Right renal cortex interstitium (tissue), 3 donors: ENCODE data around the gene CABP1. TPM values are rescaled to one million over a fixed set of nuclear protein-coding genes. Genes with fewer than 3 reads are reported as not detected.

ENCODE experiments used
- DNase-seq, 3 donors: peaks; one replicate each; pipeline ENCODE4 v3.0.0-alpha.2; 2013; ENCODE audit warnings: low read depth in 3 of 3, low spot score in 2 of 3
- polyA plus RNA-seq, 3 donors: library from polyadenylated mRNA; unstranded; fragments of 120-200 nt; gene quantifications; one replicate each; pipeline ENCODE4 v1.2.1, GENCODE V29; 2013; ENCODE audit not compliant: insufficient read length in 3 of 3

The CABP1 gene
- polyA plus RNA-seq, 3 donors: 5.6 to 6.4 (median 5.8) TPM

- no peak for DNase-seq
These were observed 49.1 kb downstream of the CABP1 start for GRCh38 chr12:120689397-120690082.

GRCh38 chr12:120690083-120690450, 49.6 kb downstream of the CABP1 start:
- DNase-seq: no peak

GRCh38 chr12:120690978-120691377, 50.6 kb downstream of the CABP1 start:
- no peak for DNase-seq

- no peak for DNase-seq
These were observed 52.2 kb downstream of the CABP1 start for GRCh38 chr12:120692524-120693033.

GRCh38 chr12:120693848-120694247, 53.4 kb downstream of the CABP1 start:
- no peak for DNase-seq

GRCh38 chr12:120696626-120697025, 56.2 kb downstream of the CABP1 start:
- DNase-seq: no peak

GRCh38 chr12:120697344-120697743, 56.9 kb downstream of the CABP1 start:
- no peak for DNase-seq

- DNase-seq: no peak
These were observed 58.2 kb downstream of the CABP1 start for GRCh38 chr12:120698665-120699064.

GRCh38 chr12:120699553-120699952, 59.1 kb downstream of the CABP1 start:
- no peak for DNase-seq

GRCh38 chr12:120700886-120701285, 60.5 kb downstream of the CABP1 start:
- no peak for DNase-seq

GRCh38 chr12:120702637-120703036, 62.2 kb downstream of the CABP1 start:
- DNase-seq: no peak

GRCh38 chr12:120703311-120703942, 63.0 kb downstream of the CABP1 start:
- no peak for DNase-seq

GRCh38 chr12:120705618-120706017, 65.2 kb downstream of the CABP1 start:
- DNase-seq: no peak

- no peak for DNase-seq
These were observed 65.6 kb downstream of the CABP1 start for GRCh38 chr12:120706029-120706428.

GRCh38 chr12:120708651-120709050, 68.2 kb downstream of the CABP1 start:
- DNase-seq: no peak

GRCh38 chr12:120710031-120710804, 69.8 kb downstream of the CABP1 start, which contains the start of gene UNC119B:
UNC119B (plus strand) TSS chr12:120710458; CDS start chr12:120710475, 17 bp downstream.
- no peak for DNase-seq

- DNase-seq: no peak
These were observed 70.4 kb downstream of the CABP1 start for GRCh38 chr12:120710805-120711296.

GRCh38 chr12:120711411-120711810, 71.0 kb downstream of the CABP1 start:
- no peak for DNase-seq

GRCh38 chr12:120712610-120713009, 72.2 kb downstream of the CABP1 start:
- no peak for DNase-seq

- peak in 2 of 3 donors; percentile 71 to 75 for DNase-seq
These were observed 73.5 kb downstream of the CABP1 start for GRCh38 chr12:120713861-120714482.
